ENCODE measurements around the gene GNPDA1.
A peak's percentile ranks its signal among the peaks of the same experiment; 100 is the strongest.
"Not testable (repeated sequence)": the region's sequence is repeated elsewhere in the genome, so short reads cannot be mapped to it uniquely, and the experiment has no call there.

Gene GNPDA1

GRCh38 chr5:142012792-142013388, at the start of gene GNPDA1:
Gene GNPDA1, minus strand, starts transcription at chr5:142013027. Its CDS starts 992 bp downstream, at chr5:142012035.
- FAIRE-seq, result no peak

GRCh38 chr5:142059304-142059940, 46.6 kb upstream of the GNPDA1 start:
- FAIRE-seq, result no peak

DNA sequence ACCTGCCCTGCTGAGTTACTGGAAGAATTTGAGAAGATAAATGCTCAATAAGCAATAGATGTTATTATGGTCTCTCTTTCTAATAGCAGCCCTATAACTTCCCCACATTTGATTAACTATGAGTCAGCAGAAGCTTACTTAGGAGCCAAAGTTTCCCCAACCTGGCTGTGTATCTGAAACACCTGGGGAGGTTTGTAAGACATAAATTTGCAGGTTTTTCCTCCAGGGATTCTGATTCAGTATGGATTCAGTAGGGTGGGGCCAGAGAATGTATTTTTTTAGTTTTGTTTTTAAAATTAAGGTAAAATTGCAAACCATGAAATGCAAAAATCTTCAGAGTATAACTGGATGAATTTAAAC, 44.9 kb upstream of the GNPDA1 start:
- FAIRE-seq, result no peak

GRCh38 chr5:142056816-142057696, 44.2 kb upstream of the GNPDA1 start:
- FAIRE-seq, result no peak

DNA sequence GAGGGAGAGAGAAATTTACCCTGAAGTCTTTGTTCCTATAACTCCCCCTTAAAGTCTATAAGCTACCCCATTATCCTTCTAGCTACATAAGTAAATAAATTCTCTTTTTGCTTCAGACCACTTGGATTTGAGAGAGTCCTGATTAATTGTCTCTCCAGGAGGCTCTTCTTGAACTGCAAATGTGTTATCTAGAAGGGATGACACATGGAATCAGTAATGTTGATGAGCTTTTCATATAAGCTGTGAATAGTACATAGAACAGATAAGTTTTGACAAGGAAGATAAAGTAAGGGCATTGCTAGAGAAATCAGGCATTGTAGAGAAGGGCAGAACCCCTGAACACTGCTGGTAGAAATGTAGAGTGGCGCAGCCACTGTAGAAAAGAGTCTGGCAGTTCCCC, 42.5 kb upstream of the GNPDA1 start:
- no peak for FAIRE-seq

DNA sequence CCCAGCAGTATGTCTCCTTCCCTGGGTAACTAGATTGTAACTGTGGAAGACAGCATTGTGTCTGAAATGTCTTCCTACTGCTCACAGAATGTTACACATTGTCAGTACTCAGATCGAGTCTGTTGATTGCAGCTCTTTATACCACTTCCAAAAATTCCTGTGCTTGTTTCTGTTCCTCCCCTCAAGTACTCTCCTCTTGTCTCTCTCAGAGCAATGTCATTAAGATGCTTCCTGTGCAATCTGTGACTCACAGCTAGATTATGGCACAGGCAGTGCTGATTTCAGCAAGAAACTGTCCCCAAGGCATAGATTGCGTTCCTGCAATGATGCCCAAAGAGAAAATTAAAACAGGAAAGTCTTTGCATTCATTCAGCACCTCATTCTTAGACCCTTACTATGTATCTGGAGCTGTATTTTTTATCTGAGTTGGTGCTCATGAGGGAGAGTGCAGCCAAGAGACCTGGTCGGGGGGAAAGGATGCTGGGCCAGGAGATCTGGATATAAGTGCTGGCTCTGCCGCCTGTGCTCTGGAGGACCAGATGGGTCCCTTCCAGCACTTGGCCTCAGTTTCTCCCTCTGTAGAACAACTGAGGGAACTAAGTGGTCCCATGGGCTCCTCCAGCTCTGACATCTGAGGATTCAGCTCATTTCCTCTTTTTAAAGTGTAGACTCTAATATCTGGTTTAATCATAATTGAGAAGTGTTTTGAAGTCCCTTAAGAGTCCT, 40.8 kb upstream of the GNPDA1 start:
- FAIRE-seq, result no peak

GRCh38 chr5:142052026-142052425, 39.2 kb upstream of the GNPDA1 start:
- FAIRE-seq, result not testable (repeated sequence)

- FAIRE-seq, result no peak
Measured at GRCh38 chr5:142048272-142048671, 35.4 kb upstream of the GNPDA1 start.

- no peak for FAIRE-seq
Measured at GRCh38 chr5:142046191-142046590, 33.4 kb upstream of the GNPDA1 start.

GRCh38 chr5:142040881-142041280, 28.1 kb upstream of the GNPDA1 start:
- FAIRE-seq, result not testable (repeated sequence)

- FAIRE-seq, result no peak
Measured at GRCh38 chr5:142040285-142040684, 27.5 kb upstream of the GNPDA1 start.

- FAIRE-seq, result no peak
Measured at GRCh38 chr5:142038735-142039134, 25.9 kb upstream of the GNPDA1 start.

GRCh38 chr5:142037599-142037998, 24.8 kb upstream of the GNPDA1 start:
- not testable (repeated sequence) for FAIRE-seq

DNA sequence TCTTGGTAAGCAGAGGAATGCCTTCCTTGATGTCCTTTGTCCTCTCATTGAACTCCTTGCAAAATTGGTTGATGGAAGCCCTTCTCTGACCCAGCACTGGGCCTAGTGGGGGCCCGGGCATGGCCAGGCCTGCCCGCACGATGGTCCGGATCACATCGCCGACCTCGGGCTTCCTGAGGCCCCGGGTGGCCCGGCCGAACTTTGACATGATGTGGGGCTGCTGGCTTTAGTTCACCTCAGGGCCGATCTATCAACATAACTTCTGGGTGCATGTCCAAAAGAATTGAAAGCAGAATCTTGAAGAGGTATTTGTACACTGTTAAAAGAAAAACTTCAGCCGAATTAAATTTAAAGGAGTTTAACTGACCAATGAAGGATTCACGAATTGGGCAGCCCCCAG, 24.1 kb upstream of the GNPDA1 start:
- FAIRE-seq, result no peak

DNA sequence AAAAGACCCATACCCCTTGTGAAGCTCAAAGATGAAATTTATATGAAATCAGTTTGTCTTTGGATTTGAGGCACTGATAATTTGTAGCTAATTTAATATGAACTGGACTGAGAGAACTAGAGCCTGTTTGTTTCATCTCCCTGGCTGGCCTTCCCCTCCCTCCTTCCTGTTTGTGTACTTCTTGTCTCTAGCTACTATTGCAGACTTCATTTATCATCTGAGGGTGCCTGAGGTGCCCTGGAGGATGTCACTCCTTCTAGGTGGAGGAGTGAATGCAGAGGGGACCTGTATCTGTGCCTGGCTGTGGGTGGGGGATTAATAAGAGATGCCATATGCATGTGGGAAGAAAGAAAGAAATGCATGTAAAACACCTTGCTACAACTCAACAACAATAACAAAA, 22.2 kb upstream of the GNPDA1 start:
- FAIRE-seq, result no peak

DNA sequence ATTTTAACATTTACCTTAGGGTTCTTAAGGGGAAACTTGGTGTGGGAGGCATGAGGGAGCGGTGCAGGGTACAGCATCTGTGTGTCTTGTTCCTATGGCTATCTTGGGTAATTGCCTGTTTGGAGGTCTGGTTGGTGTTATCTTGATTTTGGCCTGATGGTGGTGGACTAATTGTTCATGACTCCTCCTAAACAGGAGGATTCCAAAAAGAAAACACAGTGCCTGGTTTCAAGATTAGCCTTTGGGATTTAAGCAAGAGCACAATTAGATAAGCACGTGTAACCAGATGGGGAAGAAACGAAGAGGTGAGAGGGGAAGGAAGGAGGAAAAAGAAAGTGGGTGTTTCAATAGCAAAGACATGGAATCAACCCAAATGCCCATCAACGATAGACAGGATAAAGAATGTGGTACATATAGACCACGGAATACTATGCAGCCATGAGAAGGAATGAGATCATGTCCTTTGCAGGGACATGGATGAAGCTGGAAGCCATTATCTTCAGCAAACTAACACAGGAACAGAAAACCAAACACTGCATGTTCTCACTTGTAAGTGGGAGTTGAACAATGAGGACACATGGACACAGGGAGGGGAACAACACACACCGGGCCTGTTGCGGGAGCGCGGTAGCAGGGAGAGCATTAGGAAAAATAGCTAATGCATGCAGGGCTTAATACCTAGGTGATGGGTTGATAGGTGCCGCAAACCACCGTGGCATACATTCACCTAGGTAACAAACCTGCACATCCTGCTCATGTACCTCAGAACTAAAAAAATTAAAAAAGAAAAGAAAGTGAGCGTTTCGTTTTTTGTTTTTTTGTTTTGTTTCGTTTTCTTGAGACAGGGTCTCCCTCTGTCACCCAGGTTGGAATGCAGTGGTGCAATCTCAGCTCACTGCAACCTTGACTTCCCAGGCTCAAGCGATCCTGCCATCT, 21.1 kb upstream of the GNPDA1 start:
- not testable (repeated sequence) for FAIRE-seq

DNA sequence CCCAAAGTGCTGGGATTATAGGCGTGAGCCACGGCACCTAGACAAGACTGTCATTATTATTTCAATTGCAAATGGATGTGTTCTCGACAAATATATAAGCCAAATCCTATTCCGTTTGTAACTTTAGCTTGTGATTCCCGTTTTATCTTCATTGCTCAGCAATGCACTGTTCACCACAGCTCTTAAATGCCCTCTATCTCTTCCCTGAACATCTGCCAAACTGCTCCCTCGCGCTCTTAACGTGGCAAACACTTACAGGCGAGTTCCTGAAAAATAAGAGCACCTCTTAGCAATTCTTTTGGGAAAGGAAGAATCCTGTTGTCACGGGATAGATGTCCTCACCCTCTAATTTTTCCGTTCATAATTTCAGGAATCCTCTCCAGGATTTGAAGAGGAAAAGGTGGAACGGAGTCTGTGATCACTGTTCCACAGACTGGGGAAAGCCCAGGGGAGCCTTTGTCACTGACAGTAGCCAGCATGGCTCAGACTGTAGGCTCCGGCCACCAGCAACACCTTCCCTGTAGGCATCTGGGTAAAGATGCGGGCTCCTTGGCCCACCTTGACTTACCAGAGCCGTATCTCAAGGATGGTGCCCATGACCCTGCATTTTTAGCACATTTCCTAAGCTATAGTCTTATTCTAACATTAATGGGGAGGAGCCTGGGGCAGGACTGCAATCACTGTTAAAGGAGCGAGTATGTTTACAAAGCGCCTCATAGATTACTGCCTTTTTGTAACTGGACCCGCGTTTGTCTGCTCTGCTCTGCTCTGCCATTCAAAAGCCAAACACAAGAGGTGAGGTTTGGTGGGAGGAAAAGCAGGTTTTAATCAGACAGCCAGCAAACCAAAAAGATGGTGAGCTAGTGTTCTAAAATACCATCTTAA, 20.2 kb upstream of the GNPDA1 start:
- FAIRE-seq, result no peak

- FAIRE-seq, result no peak
Measured at GRCh38 chr5:142032150-142032549, 19.3 kb upstream of the GNPDA1 start.

GRCh38 chr5:142025637-142026036, 12.8 kb upstream of the GNPDA1 start:
- FAIRE-seq, result no peak

DNA sequence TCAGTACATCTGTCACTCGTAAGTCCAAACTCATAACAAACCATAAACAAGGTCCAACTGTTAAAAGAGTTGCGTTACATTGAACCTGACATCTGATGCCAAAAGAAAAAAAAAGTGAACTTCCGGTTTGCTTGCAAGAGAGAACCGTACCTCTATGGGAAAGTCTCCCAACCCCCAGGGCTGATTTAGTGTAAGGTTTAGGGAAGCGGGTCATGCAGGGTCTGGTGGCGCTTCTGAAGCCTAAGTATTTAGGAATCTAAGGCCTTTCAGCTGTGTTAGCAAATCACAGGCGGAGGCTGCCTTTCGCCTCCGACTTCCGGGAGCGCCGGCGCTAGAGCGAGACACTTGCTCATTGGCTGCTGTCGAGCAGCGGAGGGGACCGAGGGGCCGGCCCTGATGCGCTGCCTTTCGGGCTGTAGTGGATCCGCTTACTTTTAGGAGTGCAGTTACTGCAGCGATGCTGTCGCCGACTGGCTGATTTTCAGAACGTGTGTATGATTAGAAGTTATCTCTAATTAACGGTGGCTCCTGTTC, 12.0 kb upstream of the GNPDA1 start:
- peak; percentile 89 for FAIRE-seq

DNA sequence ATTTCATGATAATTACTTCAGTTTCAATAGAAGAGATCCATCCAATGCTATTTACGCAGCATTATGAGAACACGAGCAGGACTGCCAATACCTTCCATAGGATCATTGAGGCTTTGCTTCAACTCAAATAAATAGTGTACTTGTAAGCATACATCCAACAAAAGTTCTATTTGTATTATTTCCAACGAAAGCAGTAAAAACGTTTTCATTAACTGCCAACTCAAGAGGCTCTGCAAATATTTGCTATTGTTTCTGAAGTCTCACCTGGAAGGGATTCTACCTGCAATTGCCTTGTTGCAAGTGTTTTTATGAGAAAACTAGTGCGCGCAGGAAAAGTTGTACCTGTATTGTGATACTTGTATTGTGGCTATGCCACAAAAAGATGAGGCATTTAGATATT, 11.0 kb upstream of the GNPDA1 start:
- no peak for FAIRE-seq
